Thoracic aorta (tissue), 2 donors: ENCODE results near the gene TRAPPC12. TPM values are rescaled to one million over a fixed set of nuclear protein-coding genes. Genes with fewer than 3 reads are reported as not detected.

ENCODE experiments used
- ATAC-seq: fragments of 150-250 bp; one replicate; pipeline ENCODE4 v1.8.0; 2017; ENCODE audit warnings: low read depth; ENCODE audit not compliant: insufficient number of reproducible peaks, low FRiP score
- DNase-seq: peaks from one replicate; pipeline ENCODE4 v3.0.0-alpha.2; 2020; ENCODE audit warnings: low spot score
- H3K27ac ChIP-seq, 2 donors: fragments of 200-600 bp; sonication (generic); 1 replicate in 1 of 2; 2 replicates in 1 of 2; pipeline ENCODE4 v1.5.1; 2016; ENCODE audit warnings: mild to moderate bottlenecking in 2 of 2, moderate library complexity in 2 of 2
- H3K27me3 ChIP-seq: fragments of 200-600 bp; sonication (generic); replicated peaks from 2 replicates; pipeline ENCODE4 v1.6.0; 2016; ENCODE audit warnings: mild to moderate bottlenecking; ENCODE audit not compliant: insufficient read depth
- H3K36me3 ChIP-seq: fragments of 200-600 bp; sonication (generic); one replicate; pipeline ENCODE4 v1.5.1; 2016
- H3K4me1 ChIP-seq, 2 donors: fragments of 200-600 bp; sonication (generic); 1 replicate in 1 of 2; 2 replicates in 1 of 2; pipeline versions ENCODE4 v1.5.1 to v1.6.0; 2016; ENCODE audit warnings: low read depth in 2 of 2, mild to moderate bottlenecking in 1 of 2; ENCODE audit not compliant: control insufficient read depth in 1 of 2
- H3K4me3 ChIP-seq: fragments of 200-600 bp; sonication (generic); 2 replicates; pipeline ENCODE4 v1.5.1; 2016; ENCODE audit warnings: mild to moderate bottlenecking
- H3K9me3 ChIP-seq: fragments of 200-600 bp; sonication (generic); 2 replicates; pipeline ENCODE4 v1.5.1; 2016
- total RNA-seq, 2 donors: library from RNA; depleted of rRNA; stranded (reverse); fragments of >200 nt; gene quantifications; one replicate each; pipeline versions ENCODE4 v1.1.0 to v1.2.3, GENCODE V29; 2016
- TF ChIP-seq, protein P1 (sequence below): fragments of 200-600 bp; sonication (generic); IDR thresholded peaks from one replicate; pipeline ENCODE4 v1.5.1; 2019; ENCODE audit warnings: antibody characterized with exemption

The TRAPPC12 gene
- total RNA-seq, 2 donors from 2014 or later = 121 to 180 TPM

DNA sequence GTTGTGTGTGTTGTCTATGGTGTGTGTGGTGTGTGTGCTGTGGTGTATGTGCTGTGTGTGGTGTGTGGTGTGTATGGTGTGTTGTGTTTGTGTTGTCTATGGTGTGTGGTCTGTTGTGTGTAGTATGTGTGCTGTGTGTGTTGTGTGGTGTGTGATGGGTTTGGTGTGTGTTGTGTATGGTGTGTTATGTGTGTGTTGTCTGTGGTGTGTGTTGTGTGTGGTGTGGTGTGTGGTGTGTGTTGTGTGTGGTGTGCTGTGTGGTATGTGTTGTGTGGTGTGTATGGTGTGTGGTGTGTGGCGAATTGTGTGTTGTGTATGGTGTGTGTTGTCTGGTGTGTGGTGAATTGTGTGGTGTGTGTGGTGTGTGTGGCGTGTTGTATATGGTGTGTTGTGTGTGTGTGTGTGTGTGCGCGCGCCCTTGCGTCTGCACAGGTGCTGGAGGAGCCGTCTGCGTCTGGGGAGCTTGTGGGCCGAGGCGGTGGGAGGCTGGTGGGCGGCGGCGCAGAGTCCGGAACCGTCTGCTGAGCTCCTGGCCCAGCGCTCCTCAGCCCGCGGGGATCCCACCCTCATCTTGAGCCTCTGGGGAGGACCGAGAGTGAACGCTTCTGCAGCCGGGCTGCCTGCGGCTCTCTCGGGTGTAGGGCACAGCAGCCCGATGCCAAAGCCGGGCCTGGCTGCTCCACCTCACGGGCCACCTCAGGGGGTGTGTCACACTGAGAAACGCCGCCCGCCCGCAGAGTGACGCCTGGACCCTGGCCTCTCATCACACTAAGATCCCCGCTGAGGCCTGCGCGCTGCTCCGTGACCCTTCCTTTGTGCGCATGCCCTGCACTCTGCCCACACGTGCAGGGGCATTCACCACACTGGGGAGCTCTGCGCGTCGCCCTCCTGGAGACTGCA, 148.6 kb downstream of the TRAPPC12 start:
- Histone ChIP-seq H3K4me1 (peaks cover 17 to 24% of the 10 kb centered on the region in 2 donors), H3K36me3 (no peaks in the 10 kb centered on the region), H3K27me3 (no peaks in the 10 kb centered on the region), H3K4me3 (no peak overlapping the region), H3K27ac (no peak overlapping the region), H3K9me3 (no peaks in the 10 kb centered on the region)
- ATAC-seq (no peak), DNase-seq (no peak)
- TF ChIP-seq, protein P1, sequence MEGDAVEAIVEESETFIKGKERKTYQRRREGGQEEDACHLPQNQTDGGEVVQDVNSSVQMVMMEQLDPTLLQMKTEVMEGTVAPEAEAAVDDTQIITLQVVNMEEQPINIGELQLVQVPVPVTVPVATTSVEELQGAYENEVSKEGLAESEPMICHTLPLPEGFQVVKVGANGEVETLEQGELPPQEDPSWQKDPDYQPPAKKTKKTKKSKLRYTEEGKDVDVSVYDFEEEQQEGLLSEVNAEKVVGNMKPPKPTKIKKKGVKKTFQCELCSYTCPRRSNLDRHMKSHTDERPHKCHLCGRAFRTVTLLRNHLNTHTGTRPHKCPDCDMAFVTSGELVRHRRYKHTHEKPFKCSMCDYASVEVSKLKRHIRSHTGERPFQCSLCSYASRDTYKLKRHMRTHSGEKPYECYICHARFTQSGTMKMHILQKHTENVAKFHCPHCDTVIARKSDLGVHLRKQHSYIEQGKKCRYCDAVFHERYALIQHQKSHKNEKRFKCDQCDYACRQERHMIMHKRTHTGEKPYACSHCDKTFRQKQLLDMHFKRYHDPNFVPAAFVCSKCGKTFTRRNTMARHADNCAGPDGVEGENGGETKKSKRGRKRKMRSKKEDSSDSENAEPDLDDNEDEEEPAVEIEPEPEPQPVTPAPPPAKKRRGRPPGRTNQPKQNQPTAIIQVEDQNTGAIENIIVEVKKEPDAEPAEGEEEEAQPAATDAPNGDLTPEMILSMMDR = no peak

Other genes starting within 250 kb of the TRAPPC12 start
- gene EIPR1, start 1.9 kb upstream of the TRAPPC12 start, total RNA-seq = 10 to 100 TPM; 17.9 to 40.6 TPM
- gene ADI1, start 139.8 kb downstream of the TRAPPC12 start, total RNA-seq = 100 to 1,000 TPM; 120 to 126 TPM
- 10 to 100 TPM; 15.0 to 26.2 TPM for gene RNASEH1, start 178.6 kb downstream of the TRAPPC12 start, total RNA-seq
- 1,000 to 10,000 TPM; 1,181 to 1,621 TPM for gene RPS7, start 195.6 kb downstream of the TRAPPC12 start, total RNA-seq
- gene COLEC11, start 215.4 kb downstream of the TRAPPC12 start, total RNA-seq = 10 to 100 TPM in 1 of 2 donors, 1 to 10 TPM in 1; 9.4 to 22.5 TPM